Esophagus muscularis mucosa (tissue), 4 donors: ENCODE results near the gene PTPRD. TPM values are rescaled to one million over a fixed set of nuclear protein-coding genes. Genes with fewer than 3 reads are reported as not detected.

Source experiments
- DNase-seq: peaks from one replicate; pipeline ENCODE4 v3.0.0-alpha.2; 2017; ENCODE audit errors: extremely low spot score
- H3K27ac ChIP-seq, 4 donors: fragments of 200-600 bp; sonication (generic); replicated peaks in 1 of 4; 1 replicate in 3 of 4; 2 replicates in 1 of 4; pipeline ENCODE4 v1.5.1; 2016 to 2019; ENCODE audit warnings: mild to moderate bottlenecking in 1 of 4
- H3K27me3 ChIP-seq, 4 donors: fragments of 200-600 bp; sonication (generic); one replicate each; pipeline versions ENCODE4 v1.5.1 to v1.6.0; 2016 to 2019
- H3K36me3 ChIP-seq, 4 donors: fragments of 200-600 bp; sonication (generic); one replicate each; pipeline ENCODE4 v1.5.1; 2016 to 2019
- H3K4me1 ChIP-seq, 4 donors: fragments of 200-600 bp; sonication (generic); one replicate each; pipeline ENCODE4 v1.5.1; 2016 to 2019
- H3K4me3 ChIP-seq, 4 donors: fragments of 200-600 bp; sonication (generic); 1 replicate in 2 of 4; 2 replicates in 2 of 4; pipeline ENCODE4 v1.5.1; 2016 to 2019; ENCODE audit warnings: mild to moderate bottlenecking in 4 of 4, moderate library complexity in 1 of 4
- H3K9me3 ChIP-seq, 4 donors: fragments of 200-600 bp; sonication (generic); 1 replicate in 3 of 4; 2 replicates in 1 of 4; pipeline ENCODE4 v1.5.1; 2016 to 2019
- EP300 ChIP-seq: sonication (generic); formaldehyde crosslinking; IDR thresholded peaks from one replicate; pipeline ENCODE4 v1.6.1; 2017; ENCODE audit warnings: antibody characterized with exemption
- POLR2A ChIP-seq: fragments of 450-650 bp; IDR thresholded peaks from one replicate; pipeline ENCODE4 v1.6.1; 2017; ENCODE audit warnings: antibody characterized with exemption, moderate library complexity, mild to moderate bottlenecking, low read depth
- POLR2AphosphoS5 ChIP-seq, 2 donors: sonication (generic); formaldehyde crosslinking; IDR thresholded peaks; one replicate each; pipeline ENCODE4 v1.6.1; 2017; ENCODE audit warnings: antibody characterized with exemption in 2 of 2
- WGBS: methylation state at CpG from one replicate; pipeline ENCODE4 v1.1.5; 2018; 5-methylcytosine and 5-hydroxymethylcytosine counted together
- intact Hi-C: fragments of 100-400 bp; cut with DNase I; formaldehyde crosslinking; loops from one replicate; pipeline ENCODE4 v1.15.1; 2023
- total RNA-seq, 4 donors: library from RNA; depleted of rRNA; stranded (reverse); fragments of >200 nt; gene quantifications; one replicate each; pipeline versions ENCODE4 v1.1.0 to v1.2.1, GENCODE V29; 2016
- TF ChIP-seq, protein P1 (sequence below), 3 experiments: fragments of 200-600 bp in 2 of 3; fragments of 450-650 bp in 1 of 3; sonication (generic) in 2 of 3; IDR thresholded peaks; one replicate each; pipeline ENCODE4 v1.5.1; 2017 to 2019; ENCODE audit warnings: antibody characterized with exemption in 3 of 3, mild to moderate bottlenecking in 2 of 3, moderate library complexity in 1 of 3

PTPRD gene
- total RNA-seq, 4 donors from 2014 or later = 4.1 to 6.6 (median 5.0) TPM

DNA sequence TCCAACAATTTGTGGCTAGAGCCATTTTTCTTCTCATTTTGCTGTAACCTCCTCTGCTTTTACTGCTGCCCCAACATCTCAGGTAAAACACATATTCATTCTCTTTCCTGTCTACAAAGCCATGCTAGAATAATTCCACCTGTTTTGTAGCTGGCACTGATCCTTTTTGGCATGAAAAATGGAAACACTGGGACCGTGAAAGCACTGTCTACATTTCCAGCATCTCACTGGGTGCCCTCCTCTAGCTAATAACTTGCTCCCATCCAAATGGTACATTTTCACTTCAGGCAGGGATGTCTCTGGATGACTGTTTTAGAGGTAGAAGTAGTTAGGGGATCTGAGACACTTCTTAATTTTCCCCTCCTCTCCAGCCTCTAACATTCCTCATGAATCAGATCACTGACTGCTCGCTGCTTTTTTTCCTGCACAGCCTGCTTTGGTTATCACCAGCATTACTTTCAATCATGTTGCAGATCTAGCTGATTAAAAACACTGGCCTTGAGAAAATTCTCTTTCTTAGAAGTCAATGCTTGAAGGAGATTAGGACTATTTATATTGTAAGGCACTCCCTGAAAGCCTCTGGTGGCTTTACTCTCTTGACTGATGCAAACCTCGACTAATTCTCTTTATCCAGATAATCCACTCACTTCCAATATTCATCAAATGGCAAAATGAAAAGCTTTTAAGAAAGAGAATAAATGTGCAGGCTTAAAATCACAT lies 1500.6 kb downstream of the PTPRD start:
- no peaks in the 10 kb centered on the region for H3K27me3 ChIP-seq
- H3K9me3 ChIP-seq = no peaks in the 10 kb centered on the region
- 46% methylated on average over 3 of the region's 3 CpGs for WGBS
- H3K4me3 ChIP-seq = no peak overlapping the region
- no peaks in the 10 kb centered on the region for H3K36me3 ChIP-seq
- no peak overlapping the region for H3K27ac ChIP-seq
- no peaks in the 10 kb centered on the region for H3K4me1 ChIP-seq
- intact Hi-C loops = no loop called here
- no peak for TF ChIP-seq POLR2A
- TF ChIP-seq POLR2AphosphoS5 (IDR thresholded peaks at IDR 0.05) = no peak
- no peak for TF ChIP-seq EP300
- TF ChIP-seq, protein P1, sequence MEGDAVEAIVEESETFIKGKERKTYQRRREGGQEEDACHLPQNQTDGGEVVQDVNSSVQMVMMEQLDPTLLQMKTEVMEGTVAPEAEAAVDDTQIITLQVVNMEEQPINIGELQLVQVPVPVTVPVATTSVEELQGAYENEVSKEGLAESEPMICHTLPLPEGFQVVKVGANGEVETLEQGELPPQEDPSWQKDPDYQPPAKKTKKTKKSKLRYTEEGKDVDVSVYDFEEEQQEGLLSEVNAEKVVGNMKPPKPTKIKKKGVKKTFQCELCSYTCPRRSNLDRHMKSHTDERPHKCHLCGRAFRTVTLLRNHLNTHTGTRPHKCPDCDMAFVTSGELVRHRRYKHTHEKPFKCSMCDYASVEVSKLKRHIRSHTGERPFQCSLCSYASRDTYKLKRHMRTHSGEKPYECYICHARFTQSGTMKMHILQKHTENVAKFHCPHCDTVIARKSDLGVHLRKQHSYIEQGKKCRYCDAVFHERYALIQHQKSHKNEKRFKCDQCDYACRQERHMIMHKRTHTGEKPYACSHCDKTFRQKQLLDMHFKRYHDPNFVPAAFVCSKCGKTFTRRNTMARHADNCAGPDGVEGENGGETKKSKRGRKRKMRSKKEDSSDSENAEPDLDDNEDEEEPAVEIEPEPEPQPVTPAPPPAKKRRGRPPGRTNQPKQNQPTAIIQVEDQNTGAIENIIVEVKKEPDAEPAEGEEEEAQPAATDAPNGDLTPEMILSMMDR (IDR thresholded peaks at IDR 0.05) = no peak
- DNase-seq = no peak

DNA sequence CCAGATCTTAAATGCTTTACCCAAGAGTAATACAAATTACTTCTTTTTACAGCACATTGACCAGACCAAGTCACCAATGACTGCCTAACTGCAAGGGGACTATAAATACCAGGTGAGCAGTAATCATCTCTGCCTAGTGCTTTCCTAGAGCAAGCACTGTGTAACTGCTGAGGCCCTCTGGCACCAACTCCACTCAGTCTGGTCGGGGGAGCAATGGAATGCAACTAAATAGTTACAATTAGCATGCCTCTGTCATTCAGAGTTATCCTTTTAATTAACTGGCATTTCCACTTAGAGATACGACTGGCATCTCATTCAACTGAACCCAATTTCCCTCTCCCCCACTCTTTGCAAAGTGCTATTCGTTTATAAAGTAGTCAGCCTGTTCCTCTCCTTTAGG lies 1504.2 kb downstream of the PTPRD start:
- intact Hi-C loops = no loop called here

DNA sequence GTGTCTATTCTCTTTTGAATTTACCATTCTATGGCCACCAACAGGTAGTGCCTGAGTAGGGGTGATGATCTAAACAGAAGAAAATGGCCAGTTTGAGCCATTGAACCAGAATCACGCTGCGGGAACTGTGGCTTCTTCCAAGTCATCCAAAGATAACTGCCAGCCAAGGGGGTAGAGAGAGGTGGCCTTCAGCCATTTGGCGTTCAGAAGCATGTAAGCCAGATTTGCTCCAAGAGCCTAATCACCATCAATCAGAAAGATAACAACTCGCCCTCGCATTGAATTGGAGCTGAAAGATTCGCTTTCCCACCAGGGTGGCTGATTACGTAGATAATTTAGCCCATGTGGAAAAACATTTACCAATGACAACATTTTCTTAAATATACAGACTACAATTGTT lies 1510.5 kb downstream of the PTPRD start:
- Histone ChIP-seq H3K27me3 (no peaks in the 10 kb centered on the region), H3K9me3 (no peaks in the 10 kb centered on the region), H3K4me3 (no peak overlapping the region), H3K4me1 (no peaks in the 10 kb centered on the region), H3K27ac (no peak overlapping the region), H3K36me3 (no peaks in the 10 kb centered on the region)
- DNase-seq = no peak
- WGBS = 19% methylated on average over 7 of the region's 7 CpGs
- TF ChIP-seq, protein P1 (IDR thresholded peaks at IDR 0.05) = no peak
- TF ChIP-seq POLR2AphosphoS5 (IDR thresholded peaks at IDR 0.05) (no peak), EP300 (no peak), POLR2A (no peak)
- intact Hi-C loops = no loop called here

More for the DNA sequence above, 1504.2 kb downstream of the PTPRD start:
- Histone ChIP-seq H3K9me3 (no peaks in the 10 kb centered on the region), H3K36me3 (no peaks in the 10 kb centered on the region), H3K27me3 (no peaks in the 10 kb centered on the region), H3K27ac (no peak overlapping the region), H3K4me3 (no peak overlapping the region), H3K4me1 (no peaks in the 10 kb centered on the region)
- DNase-seq = no peak
- WGBS = 34% methylated on average over 3 of the region's 3 CpGs
- TF ChIP-seq EP300 (no peak), POLR2A (no peak), POLR2AphosphoS5 (IDR thresholded peaks at IDR 0.05) (no peak)
- TF ChIP-seq, protein P1 (IDR thresholded peaks at IDR 0.05) = no peak

DNA sequence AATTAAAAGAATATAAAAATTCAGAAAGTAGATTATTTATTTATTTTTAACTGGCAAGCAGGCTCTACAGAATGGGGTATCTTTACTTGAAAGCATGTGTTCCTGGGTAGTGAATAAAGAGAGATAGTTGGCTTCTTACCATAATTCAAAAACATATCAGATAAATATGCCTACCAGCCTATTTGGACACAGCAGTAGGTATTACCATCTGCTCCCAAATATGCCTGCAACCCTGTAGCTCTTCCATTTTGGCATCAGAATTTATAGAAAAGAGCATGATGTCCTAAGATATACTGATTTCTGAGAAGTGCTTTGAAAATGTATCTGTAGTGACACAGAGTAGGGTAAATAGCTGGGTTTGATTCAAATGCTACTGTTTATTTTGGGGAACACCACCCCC lies 1512.7 kb downstream of the PTPRD start:
- no peak overlapping the region for H3K27ac ChIP-seq
- intact Hi-C loops = no loop called here

More for the DNA sequence above, 1512.7 kb downstream of the PTPRD start:
- Histone ChIP-seq H3K27me3 (no peaks in the 10 kb centered on the region), H3K4me1 (no peaks in the 10 kb centered on the region), H3K36me3 (no peaks in the 10 kb centered on the region), H3K4me3 (no peak overlapping the region), H3K9me3 (no peaks in the 10 kb centered on the region)
- DNase-seq = no peak
- no peak for TF ChIP-seq EP300
- TF ChIP-seq POLR2AphosphoS5 (IDR thresholded peaks at IDR 0.05) = no peak
- TF ChIP-seq POLR2A = no peak
- TF ChIP-seq, protein P1 (IDR thresholded peaks at IDR 0.05) = no peak
